GM10847 (cell line): ENCODE results near the gene CUZD1.

ENCODE experiments used
- POLR2A ChIP-seq: IDR thresholded peaks from 2 replicates; pipeline ENCODE4 v1.6.1; 2011; ENCODE audit not compliant: insufficient read length; ENCODE audit errors: extremely low read depth

CUZD1 gene

GRCh38 chr10:122856902-122857301 lies 11.2 kb upstream of the CUZD1 start:
- no peak for TF ChIP-seq POLR2A

DNA sequence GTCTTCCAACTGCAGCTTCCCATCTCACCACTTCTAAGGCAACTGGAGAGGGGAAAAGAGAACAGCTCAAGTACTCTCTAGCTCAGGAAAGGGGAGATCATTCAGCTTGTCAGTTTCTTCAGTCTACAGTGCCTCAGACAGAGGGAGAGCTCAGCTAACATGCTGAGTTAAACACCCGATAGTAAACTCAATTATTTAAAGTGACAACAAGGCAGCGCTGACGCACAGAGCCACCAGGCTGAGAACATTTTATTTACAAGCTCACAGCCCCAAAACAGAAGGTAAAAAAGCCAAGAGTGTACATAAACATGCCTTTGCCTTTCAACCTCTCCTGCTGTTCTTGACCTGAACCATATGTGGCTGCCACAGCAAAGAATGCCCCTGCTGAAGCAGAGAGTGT lies 10.1 kb upstream of the CUZD1 start:
- no peak for TF ChIP-seq POLR2A

- TF ChIP-seq POLR2A: no peak
Measured at GRCh38 chr10:122854648-122855047, 9.0 kb upstream of the CUZD1 start.

- TF ChIP-seq POLR2A: no peak
Measured at GRCh38 chr10:122853665-122854313, 8.1 kb upstream of the CUZD1 start.

DNA sequence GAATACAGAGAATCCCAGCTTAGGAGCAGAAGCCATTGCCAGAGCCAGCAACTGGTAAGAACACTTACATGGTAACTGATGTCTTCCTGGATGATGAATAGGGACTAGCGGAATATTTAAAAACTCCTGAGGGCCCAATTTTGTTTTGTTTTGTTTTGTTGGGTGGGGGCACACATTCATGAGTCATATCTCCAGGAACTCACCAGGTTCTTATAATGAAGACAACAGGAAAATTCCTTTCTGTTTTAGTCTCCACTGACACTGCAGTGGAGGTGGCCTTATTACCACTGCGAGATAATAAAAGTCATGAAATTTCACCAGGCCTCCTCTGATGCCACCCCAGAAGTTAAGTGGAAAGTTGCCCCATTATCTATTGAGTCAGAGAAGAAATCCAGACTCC lies 6.6 kb upstream of the CUZD1 start:
- no peak for TF ChIP-seq POLR2A

GRCh38 chr10:122850705-122851640 lies 5.3 kb upstream of the CUZD1 start:
- TF ChIP-seq POLR2A: no peak

DNA sequence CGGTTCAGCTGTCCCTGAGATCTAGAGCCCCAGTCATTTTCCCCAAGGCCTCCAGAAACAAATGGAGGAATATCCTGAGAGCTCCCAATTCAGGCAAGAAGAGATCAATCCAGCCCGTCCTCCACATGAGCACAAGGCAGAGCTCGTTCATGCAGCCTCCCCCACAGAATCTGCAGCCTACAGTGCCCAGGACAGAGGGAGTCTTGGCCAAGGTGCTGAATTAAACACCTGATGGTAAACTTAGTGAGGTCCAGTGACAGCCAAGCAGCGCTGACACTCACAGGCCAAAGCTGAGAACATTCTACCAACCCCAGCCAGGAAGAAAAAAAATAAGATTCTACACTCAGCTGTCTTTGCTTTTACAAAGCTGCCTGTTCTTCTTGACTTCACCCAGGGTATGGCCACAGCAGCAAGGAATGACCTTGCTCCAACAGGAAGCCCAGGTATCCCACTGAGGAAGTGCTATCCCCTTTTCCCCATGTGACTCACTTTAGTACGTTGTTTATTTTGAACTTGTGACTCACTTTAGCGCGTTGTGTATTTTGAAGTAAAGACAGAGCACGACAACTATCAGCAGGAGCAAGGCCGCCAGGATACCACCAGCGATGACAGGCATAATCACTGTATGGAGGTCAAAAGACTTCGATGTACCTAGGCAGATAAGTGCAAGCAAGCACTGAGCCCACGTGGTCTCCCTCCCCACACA lies 4.4 kb upstream of the CUZD1 start:
- TF ChIP-seq POLR2A: no peak

DNA sequence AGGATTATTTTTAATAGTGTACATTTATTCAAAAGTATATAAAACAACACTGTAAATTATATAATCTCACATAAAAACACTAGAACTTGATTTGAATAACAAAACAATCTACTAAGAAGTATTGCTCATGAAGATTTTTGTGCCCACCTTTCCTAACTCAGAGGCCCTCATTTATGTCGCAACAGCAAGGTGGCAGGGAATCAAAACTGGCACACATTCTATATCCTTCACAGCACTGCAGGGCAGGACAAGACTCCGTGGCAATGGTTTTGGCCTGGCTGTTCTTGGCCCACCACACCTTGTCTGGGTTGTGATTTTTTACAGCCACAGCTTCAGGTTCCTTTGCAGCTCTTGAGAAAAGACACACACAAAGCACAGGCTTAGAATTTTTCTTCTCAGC lies 3.4 kb upstream of the CUZD1 start:
- TF ChIP-seq POLR2A: no peak

GRCh38 chr10:122847782-122848604 lies 2.3 kb upstream of the CUZD1 start:
- no peak for TF ChIP-seq POLR2A

DNA sequence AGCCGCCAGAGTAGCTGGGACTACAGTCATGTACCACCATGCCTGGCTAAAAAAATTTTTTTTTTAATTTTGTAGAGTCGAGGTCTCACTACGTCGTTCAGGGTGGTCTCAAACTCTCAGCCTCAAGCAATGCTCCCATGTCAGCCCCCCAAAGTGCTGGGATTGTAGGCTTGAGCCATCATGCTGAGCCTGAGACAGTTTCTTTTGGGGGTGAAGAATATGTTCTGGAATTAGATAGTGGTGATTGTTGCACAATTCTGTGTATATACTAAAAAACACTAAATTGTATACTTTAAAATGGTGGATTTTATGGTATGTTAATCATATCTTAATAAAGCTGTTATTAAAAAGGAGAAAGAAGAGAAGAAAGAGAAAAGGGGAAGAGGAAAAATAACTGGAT lies 1.5 kb downstream of the CUZD1 start:
- TF ChIP-seq POLR2A: no peak

GRCh38 chr10:122841569-122841968 lies 4.1 kb downstream of the CUZD1 start:
- no peak for TF ChIP-seq POLR2A

DNA sequence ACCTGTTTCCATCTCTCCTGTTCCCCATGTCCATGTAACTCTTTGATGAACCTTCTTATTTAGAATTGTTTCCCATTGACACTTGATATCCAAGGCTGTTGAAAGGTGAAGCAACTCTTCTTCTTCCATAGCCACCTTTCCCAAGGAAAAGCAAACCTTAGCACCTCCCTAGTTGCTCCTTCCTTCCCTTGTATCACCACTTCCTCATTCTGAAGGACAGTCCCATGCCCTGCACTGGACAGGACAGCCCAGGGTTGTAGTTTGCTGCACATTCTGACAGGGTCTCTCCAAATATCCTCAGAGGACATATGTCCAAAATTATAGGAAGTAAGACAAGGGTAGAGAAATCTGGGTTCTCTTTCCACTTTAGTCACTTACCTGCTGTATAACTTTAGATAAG lies 6.2 kb downstream of the CUZD1 start:
- no peak for TF ChIP-seq POLR2A

DNA sequence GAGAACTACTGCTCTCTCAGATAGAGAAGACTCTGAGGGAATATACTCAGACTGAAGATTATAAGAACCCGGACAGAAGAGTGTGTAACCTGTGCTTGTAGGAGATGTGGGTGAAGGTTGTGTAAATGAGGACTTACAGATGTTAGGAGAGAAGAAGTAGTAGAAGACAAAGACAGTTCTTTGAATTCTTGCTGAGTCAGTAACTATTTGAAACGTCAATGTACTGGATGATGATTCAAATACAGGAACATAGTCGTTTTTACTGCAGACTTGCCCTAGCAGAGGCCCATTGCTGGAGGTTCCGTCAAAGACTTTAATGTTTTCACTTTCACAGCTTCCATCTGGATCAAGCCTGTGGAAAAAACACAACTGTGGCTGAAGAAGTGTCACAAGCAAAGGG lies 6.8 kb downstream of the CUZD1 start:
- TF ChIP-seq POLR2A: no peak

- no peak for TF ChIP-seq POLR2A
Measured at GRCh38 chr10:122835908-122836307, 9.7 kb downstream of the CUZD1 start.

GRCh38 chr10:122830965-122831353 lies 14.7 kb downstream of the CUZD1 start:
- TF ChIP-seq POLR2A: no peak

GRCh38 chr10:122830273-122830964 lies 15.2 kb downstream of the CUZD1 start:
- TF ChIP-seq POLR2A: no peak
